COR-L47 (cell line): ENCODE measurements around the gene MAGEA9B.
A peak's percentile ranks its signal among the peaks of the same experiment; 100 is the strongest.
"Not testable (repeated sequence)": the region's sequence is repeated elsewhere in the genome, so short reads cannot be mapped to it uniquely, and the experiment has no call there.

ENCODE experiments used
- DNase-seq: peaks from one replicate; lab custom pipeline; 2025; lab: John Stamatoyannopoulos, UW

Gene MAGEA9B

DNA sequence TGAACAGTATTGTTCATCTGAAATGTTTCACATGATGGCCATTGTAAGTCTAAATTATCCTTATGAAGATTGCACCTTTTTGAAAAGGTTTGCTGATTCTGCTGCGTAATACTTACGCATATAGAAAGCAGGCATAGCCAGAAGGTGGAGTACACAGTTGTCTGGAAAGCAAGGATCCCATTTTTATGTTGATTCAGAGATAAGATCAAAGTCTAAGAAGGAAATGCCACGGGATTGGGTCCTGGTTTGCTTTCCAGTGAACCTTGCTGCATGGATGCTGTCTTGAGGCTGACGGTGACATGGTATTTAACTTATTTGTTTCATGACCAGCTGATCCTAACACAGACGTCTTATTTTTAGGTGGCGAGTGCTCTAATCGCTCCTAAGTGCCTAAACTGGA, 15.5 kb downstream of the MAGEA9B start:
- DNase-seq = no peak

DNA sequence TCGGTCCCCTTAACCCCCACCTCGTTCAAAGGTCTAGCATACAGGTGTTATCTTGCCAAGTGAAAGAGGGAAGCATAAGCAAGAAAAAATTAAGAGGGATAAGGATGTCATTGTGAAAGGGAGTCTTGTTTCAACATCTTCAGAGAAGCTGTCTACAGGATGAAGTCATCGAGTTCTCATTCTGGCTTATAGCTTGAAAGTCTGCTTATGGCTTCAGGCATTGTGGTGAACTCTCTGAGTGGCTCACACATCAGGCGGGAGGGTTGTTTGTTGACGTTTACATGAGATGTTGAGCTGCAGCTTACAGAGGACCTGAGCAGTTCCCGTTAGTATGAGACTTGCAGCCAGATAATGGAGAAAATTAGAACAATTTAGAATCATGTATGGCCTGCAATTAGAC, 16.6 kb downstream of the MAGEA9B start:
- DNase-seq = no peak

DNA sequence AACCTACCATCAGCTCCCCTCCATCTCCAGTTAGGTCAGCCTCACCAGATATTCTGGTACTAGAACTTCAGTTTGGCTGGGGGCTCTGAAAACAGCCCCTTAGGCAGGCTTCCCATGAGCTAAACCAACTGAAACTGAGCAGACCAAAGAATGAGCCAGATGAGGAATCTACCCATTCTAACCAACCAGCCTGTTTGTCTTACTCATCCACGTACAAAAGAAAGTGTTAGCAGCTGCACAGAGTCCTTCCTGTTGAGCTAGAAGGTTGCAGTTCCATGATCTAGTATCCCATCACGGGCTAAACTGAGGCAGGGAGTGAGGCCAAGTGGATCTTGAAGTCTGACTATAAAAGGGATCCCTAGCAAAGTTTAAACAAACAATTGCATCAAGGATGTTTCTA, 17.5 kb downstream of the MAGEA9B start:
- no peak for DNase-seq

DNA sequence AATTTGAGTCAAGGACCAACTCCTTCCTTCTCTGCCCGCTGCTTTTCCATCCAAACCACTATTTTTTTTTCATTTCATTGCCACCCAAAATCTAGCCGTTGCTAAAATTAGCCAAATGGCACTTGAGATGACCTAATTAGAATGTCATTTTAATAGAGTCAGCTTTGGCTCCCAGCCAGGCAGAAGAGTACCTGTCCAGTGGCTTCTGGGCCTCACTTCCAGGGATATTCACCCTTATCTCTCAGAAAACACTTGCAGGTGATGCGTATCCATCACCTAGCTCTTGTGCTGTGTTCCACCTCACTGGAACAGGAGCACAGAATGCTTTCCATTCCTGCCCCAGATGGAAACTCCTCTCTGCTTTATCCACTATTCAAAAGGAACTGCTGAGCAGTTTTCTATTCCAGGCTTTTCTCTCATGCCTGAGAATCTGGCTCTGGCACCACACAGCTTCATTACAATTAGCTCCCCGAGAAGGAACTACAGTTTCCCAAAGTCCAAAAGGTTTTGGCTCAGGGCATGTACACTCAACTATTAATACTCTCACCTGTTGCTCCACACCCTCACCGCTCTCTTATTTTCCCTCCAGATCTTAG, 18.5 kb downstream of the MAGEA9B start:
- no peak for DNase-seq

DNA sequence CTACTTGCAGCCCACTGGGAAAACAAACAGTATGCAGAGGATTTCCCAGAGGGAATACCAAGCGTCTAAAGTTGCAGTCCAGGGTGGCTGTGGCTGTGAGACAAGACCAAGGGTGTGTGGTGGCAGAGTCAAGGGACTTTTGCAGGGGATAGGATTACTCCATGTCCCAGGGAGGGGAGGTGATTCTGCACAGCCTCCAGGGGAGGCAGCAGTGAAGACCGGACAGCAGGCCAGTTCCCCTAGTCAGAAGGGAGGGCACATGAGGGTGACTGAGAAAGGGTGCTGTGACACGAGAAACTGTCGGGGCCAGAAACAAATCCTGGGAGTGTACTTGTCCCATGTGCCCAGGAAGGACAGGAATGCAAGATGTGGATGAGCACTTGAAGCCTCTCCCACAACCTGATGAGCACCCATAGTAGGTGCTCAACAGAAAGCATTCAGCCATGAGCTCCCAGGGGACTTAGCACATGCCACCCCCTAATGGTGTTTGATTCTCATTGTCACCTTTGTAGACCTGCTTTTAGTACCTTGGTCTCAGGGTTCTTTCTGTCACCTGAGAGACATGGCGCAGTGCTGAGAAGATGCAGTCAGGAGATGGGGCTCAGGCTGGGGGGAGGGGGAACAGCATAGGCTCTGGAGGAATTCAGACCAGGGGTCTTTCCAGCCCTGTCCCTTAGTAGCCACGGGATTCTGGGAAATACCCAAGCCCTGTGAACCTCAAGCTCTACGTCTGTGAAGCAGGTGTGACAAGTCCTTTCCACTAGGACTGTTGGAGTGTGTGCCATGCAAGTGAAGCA, 19.4 kb downstream of the MAGEA9B start:
- DNase-seq = no peak

DNA sequence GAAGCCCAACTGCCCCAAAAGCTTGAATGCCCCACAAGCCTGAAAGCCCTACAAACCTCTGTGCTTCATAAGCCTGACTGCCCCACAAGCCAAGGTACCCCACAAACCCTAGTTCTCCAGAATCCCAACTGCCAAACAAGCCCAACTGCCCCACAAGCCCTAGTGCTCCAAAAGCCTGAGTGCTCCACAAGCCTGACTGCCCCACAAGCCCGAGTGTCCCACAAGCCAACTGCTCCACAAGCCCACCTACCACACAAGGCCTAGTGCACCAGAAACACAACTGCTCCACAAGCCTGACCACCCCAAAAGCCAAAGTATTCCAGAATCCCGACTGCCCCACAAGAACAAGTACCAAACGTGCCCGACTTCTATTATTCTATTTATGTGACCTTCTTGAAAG, 23.9 kb downstream of the MAGEA9B start:
- DNase-seq = no peak

DNA sequence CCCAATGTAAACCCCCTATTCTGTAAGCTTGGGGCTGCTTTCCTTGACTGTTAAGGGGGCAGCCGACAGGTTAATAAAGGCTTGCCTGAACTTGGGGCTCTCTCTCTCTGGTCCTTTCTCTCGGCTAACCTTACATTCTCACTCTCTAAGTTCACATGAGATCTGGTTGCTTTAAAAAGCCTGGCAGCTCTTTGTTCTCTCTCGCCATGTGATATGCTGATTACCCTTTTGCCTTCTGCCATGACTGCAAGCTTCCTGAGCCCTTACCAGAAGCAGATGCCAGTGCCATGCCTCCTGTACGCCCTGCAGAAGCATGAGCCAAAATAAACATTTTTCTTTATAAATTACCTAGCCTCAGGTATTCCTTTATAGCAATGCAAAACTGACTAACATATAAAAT, 32.0 kb downstream of the MAGEA9B start:
- DNase-seq = not testable (repeated sequence)

DNA sequence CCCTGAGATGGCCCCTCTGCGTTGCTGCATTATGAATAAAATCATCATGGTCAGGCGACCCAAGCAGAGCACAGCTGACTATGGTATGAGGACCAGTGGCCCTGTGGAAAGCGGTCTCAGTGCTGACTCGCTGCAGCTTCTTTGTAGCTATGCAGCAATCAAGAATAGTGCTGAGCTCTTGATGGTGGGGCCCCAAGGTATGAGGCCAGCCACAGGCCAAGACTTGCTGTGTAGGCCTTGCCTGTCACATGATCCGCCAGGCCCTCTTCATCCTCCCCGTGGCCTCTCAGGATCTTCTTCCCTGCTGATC, 35.4 kb downstream of the MAGEA9B start:
- not testable (repeated sequence) for DNase-seq

DNA sequence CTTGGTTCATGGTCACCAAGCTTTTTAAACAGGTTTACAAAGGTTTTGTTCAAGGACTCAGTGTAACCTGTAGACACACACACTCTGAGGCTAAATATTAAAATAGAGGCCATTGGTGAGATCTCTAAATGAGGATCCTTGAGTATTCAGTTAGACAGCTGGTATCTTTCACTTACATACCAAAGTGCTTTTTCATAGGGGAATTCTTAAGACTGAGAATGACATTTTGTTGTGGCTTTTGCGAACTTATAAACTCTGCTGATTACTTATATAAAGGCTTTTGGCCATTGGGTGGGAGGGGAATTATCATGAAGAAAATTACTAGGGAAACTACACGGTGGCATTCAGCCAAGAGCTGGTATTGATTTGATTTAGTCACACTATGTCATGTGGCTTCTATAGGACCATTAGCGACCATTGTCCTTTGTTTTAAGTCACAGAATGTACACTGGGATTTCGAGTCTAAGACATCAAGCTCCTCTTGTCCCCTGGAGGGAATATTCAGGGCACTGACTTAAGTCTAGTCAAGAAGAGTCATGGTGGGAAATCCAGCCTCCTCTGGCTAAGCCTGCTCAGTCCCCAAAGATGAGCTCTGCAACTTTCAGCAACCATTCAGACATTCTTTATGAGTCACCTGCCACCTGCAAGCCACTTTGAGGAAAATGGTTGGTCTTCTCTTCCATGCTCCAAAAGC, 35.9 kb downstream of the MAGEA9B start:
- not testable (repeated sequence) for DNase-seq

DNA sequence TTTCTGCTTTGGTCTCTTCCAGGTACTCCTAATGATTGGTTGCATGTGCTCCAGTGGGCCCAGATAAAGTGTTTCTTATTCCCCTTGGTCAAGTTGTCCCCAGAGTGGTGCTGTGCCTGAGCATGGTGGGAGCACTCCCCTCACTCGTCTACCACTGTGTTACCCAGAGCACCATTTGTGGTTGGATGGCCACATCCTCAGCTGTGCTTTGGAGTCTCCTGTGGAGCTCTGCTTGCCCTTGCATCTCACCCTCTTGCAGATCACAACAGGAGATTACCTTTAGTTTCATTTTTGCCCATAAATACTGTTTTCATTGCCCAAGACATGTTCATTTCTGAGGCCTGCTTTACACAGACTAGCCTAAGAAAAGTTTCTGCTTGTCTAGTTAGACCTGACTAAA, 36.8 kb downstream of the MAGEA9B start:
- not testable (repeated sequence) for DNase-seq

DNA sequence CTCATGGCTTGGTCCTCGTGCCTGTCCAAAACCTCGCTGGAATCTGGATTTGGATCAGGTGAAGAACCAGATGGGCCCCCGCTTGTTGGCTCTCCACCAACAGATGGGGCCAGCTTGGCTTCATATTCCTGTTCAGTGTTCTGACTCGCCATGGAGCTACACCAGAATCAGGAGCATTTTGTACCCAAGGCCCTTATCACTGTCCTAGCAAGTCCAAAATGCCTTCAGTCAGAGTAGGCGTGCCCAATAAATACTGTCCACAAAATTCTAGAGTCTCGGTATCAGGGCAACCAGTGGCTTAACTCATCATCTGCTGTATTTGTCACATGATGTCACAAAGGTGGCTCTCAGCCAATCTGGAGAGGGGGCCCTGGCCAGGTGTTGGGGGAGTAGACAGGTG, 37.6 kb downstream of the MAGEA9B start, which contains the start of gene HSFX3:
Gene HSFX3 (minus strand): TSS at position 224 of the 400 bp plus-strand sequence. CDS start 72 bp downstream, at position 152.
- DNase-seq = not testable (repeated sequence)

DNA sequence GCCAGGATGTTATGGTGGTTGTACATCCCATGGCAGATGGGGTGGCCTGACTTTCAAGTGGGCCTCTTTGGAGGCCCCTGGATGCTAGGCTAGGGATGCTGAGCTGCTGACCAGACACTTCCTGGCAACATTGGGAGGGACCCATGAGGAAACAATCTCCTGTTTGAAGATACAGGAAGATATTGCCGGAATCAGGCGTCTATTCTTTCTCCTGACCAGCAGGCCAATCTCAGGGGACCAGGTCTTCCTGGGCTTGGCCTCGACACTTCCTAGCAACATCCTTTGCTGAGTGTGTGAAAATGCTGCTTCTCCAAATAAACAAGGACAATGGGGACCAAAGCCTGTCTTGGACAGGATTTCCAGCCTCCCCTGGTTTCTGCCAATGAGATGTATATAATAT, 39.5 kb downstream of the MAGEA9B start:
- not testable (repeated sequence) for DNase-seq

DNA sequence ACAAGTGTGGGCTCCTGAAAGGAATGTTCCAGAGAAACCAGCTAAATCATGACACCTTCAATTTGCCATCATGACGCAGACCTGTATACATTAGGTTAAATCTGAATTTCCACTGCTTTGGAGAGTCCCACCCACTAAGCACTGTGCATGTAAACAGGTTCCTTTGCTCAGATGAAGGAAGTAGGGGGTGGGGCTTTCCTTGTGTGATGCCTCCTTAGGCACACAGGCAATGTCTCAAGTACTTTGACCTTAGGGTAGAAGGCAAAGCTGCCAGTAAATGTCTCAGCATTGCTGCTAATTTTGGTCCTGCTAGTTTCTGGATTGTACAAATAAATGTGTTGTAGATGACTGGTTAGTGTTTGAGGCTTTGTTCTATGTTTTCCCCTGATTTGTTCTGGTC, 40.3 kb downstream of the MAGEA9B start:
- not testable (repeated sequence) for DNase-seq

DNA sequence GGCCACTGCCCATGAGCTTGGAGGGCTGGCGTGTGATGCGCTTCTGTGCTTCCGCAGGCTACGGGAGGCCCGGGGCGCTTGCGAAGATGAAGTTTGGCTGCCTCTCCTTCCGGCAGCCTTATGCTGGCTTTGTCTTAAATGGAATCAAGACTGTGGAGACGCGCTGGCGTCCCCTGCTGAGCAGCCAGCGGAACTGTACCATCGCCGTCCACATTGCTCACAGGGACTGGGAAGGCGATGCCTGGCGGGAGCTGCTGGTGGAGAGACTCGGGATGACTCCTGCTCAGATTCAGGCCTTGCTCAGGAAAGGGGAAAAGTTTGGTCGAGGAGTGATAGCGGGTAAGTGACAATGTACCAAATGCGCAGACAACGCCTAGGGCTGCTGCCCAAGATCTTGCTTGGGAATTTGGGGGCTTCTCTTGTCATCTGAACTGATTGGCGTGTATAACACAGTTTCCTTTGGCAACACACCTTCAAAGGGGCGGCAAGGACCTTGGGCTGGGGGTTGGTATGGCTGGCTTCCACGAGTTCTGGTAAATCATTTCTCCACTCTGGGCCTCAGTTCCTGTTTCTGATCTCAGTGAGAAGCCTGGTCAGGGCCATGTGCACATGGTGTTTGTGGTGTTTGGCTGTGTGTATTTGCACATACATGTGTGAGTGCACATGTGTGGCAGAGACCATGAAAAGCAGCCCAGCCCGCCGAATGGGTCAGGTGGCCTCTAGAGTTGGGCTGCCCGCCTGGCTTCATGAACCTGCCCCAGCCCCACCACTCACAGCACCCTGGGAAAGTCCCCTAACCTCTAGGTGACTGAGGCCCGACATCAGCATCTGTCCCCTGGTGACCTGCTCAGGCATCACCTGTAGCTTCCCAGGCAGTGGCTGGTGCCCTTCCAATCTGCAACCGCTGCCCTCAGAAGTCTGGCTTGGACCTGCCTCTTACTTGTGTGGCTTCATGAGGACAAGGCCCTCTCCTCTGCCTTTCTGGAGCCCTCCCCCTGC, 41.4 kb downstream of the MAGEA9B start:
- not testable (repeated sequence) for DNase-seq

DNA sequence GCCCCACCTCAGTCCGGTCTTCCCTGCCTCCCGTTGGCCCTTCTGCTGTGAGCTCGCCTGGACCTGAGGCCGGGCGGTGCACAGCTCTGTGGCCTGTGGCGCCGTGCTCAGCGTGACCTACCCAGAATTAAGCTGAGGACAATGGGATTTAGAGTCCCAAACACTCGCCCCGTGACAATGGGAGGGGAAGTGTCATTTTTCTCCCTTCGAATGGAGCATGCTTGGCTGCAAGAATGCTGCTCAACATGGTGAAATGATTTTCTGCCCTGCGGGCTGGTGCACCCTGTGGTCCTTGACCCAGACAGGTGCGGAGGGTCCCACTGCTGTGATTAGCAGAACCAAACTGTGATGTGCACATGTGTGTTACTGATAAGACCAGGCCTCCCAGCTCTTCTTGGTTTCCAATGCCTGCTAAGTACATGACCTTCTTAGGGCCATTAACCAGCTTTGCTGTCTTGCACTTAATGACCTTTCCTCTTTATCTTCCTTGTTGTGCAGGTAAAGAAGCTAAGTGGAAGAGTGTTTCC, 45.7 kb downstream of the MAGEA9B start:
- no peak for DNase-seq

DNA sequence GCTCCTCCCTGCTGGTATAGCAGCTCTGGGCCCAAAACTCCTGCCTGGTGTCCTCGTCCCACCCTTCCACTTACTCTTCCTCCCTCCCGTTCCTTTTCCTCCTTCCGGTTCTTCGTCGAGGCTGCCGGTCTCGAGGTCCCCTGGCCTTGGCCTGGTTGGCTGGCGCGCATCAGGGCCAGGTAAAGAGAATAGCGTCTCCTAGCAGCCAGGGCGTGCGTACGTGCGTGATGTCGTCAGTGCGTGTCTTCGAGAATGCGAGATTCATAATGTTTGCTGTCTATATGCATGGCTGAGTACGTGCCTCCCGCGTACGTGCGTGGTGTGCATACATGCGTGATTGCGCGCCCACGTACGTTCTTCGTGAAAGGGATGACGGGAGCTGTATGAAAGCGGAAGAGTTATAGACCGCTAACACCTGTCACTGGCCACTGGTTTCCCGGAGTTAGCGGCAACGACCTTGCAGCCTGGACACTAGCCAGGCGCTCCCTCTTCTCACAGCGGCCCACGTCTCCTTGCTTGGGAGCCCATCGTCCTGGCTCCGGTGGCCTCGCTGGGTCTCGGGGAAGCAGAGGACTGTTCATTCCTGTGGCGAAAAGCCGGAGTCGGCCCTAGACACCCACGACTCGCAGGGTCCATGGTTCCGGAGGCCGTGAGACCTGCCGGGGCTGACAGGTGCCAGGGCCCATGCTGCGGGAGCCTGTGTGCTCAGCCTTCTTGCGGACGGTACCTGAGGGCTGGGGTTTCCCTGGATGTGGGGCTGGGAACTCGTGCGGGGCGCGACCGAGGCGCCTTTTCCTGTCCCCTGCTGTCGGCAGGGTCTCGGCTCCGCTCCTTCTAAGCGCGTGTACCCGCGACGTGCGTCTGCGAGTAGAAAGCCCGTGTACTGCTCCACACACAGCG, 46.4 kb downstream of the MAGEA9B start, which contains the start of gene EOLA1:
Gene EOLA1 (plus strand): TSS at position 392 of the 900 bp plus-strand sequence. CDS start 4,619 bp downstream, outside the sequence.
- peak; percentile 90 for DNase-seq

DNA sequence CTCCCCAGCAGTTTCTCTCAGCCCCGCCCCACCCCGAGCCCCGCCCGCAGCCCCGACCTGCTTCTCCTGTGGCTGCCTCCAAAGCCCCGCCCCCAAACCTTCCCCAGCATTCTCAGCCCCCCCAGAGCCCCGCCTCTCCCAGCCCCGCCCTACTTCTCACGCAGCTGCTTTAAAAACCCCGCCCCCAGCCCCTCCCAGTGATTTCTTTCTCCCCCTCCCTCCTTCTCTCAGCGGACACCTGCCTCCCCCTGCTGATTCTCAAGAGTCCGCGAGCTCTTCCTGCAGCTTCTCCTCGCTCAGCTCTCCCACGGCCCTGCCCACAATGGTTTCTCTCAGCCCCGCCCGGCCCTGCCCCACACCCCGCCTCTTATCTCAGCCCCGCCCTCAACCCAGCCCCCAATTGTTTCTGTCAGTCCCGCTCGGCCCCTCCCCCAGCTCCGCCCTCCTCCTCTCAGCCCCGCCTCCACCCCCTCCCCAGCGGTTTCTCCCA, 47.1 kb downstream of the MAGEA9B start:
- DNase-seq = peak; percentile 86

DNA sequence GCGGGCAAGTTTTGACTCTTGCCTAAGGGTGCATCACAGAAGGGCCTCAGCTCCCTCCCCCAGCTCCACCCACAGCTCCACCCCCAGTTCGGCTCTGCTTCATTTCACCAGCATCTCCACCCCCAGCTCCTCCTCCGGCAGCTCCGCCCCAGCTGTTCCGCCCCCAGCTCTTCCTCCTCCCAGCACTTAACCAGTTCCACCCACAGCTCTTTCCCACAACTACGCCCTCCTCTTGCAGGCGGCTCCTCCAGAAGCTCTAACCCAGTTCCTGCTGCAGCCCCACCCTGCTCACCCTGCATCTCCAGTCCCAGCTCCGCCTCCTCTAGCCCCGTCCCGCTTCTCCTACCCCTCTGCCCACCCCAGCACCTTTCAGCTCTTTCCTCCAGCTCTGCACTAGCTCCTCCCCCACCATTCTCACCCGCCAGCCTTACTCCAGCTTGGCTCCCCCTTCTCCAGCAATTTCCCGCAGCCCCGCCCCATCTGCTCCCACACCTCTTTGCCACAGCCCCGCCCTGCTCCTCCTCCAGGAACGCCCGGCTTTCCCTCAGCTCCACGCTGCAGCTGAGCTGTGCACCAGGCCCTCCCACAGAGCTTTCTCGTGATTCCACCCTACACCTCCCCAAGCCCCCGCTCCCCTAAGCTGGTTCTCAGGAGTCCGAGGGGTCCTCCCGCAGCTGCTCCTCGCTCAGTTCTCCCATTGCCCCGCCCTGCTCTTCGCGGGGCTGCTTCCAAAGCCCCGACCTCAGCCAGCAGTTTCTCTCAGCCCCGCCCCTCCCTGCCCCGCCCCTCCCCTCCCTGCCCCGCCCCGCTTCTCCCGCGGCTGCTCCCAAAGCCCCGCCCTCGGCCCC, 47.8 kb downstream of the MAGEA9B start:
- peak; percentile 75 for DNase-seq

DNA sequence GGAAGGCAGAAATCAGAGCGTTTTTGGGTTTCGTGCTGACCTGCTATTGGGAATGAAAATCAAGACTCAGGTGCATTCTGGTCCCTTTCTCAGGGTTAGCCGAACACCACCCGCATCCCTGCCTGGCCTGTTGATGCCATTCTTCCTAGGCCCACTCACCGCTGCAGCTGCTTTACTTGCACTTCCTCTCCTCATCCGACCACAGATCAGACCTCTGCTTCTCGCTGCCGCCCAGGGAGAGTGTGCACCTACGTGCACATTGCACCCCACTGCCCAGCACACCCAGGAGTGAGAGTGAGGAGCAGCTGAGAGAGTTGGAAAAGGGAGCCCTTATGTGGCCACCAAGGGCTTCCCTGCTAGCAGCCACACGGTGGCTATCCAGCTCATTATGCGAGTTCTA, 49.8 kb downstream of the MAGEA9B start:
- DNase-seq = not testable (repeated sequence)
